UCSD-AML1 (cell line): ENCODE results near the gene SAP25.
"Not testable (repeated sequence)": the region's sequence is repeated elsewhere in the genome, so short reads cannot be mapped to it uniquely, and the experiment has no call there.

ENCODE experiments used
- DNase-seq: peaks from one replicate; lab custom pipeline; 2025; ENCODE audit not compliant: unreplicated experiment; lab: John Stamatoyannopoulos, UW

The SAP25 gene

DNA sequence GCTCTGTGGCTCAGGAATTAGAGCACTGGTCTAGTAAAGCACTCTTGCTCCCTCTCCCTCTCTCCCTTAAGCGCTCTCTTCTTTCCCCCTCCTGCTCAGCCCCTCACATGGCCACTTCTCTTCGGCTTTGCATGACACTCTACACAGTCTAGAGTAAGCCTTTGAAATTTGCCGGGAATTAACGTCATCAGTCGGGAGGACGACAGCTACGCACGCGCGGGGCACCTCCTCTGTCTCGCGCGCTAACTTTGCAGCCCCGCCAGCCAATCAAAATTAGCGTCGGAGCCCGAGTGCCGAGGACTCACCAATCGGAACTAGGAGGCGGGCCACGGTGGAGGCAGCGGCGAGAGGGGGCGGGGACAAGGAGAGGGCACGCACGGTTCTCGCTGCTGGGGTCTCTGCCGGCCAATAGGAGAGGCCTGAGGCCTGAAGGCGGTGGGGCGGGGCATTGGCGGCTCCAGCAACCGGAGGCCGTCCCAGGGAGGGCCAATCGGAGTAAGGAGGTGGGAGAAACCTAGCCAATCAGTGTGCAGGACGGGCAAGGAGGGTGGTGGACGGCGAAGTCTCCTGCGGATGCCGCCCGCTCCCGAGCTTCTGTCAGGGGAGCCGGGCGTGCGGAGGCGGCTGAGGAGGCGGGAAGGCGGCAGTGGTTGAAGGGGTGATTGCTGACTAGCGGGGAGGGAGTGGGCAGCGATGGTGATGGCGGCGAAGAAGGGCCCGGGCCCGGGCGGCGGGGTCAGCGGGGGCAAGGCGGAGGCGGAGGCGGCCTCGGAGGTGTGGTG is 34.9 kb downstream of the SAP25 start, which contains the start of gene AGFG2:
TSS of gene AGFG2 (plus strand) at position 550 of the 782 bp plus-strand sequence. CDS start at position 694, 144 bp downstream.
- DNase-seq: peak; percentile 96

DNA sequence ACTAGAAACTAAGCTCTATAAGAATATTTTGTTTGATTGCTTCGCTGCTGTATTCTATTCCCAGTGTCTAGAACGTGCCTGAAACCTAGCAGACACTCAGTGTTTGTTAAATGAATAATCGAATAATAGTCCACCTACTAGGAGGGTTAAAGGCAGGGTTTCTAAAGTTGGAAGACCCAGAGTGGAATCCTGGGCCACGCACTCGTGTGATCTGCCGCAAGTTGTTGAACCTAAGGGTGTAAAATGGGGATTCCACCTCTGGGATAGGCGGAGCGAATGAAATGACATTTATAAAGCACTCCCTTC is 35.4 kb downstream of the SAP25 start:
- DNase-seq: no peak

DNA sequence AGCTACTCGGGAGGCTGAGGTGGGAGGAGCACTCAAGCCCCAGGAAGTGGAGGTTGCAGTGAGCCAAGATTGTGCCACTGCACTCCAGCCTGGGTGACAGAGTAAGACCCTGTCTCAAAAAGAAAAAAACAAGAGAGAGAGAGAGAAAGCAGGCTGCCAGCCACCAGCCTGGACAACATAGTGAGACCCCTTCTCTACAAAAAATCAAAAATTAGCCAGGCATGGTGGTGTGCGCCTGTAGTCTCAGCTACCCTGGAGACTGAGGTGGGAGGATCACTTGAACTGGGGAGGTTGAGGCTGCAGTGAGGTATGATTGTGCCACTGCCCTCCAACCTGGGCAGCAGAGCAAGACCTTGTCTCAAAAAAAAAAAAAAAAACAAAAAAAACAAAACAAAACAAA is 37.0 kb downstream of the SAP25 start:
- DNase-seq: not testable (repeated sequence)

DNA sequence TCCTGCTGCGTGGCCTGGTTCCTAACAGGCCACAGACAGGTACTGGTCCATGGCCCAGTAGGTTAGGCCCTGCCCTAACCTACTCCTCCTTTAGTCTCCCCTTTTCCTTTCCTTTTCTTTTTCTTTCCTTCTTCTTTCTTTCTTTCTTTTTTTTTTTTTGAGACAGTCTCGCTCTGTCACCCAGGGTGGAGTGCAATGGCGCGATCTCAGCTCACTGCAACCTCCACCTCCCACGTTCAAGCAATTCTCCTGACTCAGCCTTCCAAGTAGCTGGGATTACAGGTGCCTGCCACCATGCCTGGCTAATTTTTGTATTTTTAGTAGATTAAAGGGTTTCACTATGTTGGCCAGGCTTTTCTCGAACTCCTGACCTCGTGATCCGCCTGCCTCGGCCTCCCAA is 37.7 kb downstream of the SAP25 start:
- DNase-seq: not testable (repeated sequence)

DNA sequence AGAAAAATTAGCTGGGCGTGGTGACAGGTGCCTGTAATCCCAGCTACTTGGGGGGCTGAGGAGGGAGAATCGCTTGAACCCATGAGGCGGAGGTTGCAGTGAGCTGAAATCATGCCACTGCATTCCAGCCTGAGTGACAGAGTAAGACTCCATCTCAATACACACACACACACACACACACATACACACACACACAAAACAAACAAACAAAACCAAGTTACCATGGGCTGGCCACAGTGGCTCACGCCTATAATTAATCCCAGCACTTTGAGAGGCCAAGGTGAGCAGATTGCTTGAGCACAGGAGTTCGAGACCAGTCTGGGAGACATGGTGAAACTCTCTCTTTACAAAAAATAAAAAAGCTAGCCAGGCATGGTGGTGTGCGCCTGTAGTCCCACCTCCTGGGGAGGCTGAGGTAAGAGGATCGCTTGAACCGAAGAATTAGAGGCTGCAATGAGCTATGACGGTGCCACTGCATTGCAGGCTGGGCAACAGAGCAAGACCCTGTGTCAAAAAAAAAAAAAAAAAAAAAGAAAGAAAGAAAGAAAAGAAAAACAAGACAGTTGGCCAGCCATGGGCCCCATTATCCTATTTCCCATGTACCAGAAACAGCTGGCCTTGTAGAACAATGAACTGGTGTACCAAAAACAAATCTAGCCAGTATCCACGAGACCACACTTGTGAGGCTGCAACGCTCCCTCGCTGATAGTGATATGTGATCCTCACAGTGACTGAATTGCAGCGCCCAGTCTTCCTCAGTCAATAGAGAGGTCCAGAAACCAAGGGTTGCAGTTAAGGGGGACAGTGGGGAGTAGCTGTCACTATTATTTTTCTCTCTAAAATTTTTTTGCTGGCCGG is 41.3 kb downstream of the SAP25 start:
- DNase-seq: no peak

DNA sequence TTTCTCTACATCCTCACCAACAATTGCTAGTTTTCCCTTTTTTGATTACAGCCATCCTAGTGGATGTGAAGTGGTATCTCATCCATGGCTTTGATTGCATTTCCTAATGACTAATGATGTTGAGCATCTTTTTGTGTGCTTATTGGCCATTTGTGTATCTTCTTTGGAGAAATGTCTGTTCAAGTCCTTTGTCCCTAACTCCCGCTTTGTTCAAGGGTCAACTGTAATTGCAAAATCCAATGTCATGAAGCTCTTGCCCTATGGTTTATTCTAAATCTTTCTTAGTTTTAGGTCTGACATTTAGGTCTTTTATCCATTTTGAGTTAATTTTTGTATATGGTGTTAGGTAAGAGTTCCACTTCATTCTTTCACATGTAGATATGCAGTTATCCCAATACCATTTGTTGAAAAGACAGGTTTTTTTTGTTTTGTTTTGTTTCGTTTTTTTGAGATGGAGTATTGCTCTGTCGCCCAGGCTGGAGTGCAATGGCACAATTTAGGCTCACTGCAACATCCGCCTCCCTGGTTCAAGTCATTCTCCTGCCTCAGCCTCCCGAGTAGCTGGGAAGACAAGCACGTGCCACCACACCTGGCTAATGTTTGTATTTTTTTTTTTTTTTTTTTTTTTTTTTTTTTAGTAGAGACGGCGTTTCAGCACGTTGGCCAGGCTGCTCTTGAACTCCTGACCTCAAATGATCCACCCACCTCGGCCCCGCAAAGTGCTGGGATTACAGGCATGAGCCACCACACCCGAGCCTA is 45.4 kb downstream of the SAP25 start:
- not testable (repeated sequence) for DNase-seq

DNA sequence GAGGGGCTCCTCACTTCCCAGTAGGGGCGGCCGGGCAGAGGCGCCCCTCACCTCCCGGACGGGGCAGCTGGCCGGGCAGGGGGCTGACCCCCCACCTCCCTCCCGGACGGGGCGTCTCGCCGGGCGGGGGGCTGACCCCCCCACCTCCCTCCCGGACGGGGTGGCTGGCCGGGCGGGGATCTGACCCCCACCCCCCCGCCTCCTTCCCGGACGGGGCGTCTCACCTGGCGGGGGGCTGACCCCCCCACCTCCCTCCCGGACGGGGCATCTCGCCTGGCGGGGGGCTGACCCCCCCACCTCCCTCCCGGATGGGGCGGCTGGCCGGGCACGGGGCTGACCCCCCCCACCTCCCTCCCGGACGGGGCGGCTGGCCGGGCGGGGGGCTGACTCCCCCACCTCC is 50.5 kb downstream of the SAP25 start:
- DNase-seq: not testable (repeated sequence)
